HCT116 (cell line): ENCODE results near the gene CYBA. TPM values are rescaled to one million over a fixed set of nuclear protein-coding genes. Genes with fewer than 3 reads are reported as not detected.

ENCODE experiments used
- CBX3 ChIP-seq: IDR thresholded peaks from 2 replicates; pipeline ENCODE4 v1.6.1; 2012; ENCODE audit warnings: low read depth
- EGR1 ChIP-seq: IDR thresholded peaks from 2 replicates; pipeline ENCODE4 v1.6.1; 2012; ENCODE audit warnings: low read depth
- ELF1 ChIP-seq: IDR thresholded peaks from 2 replicates; pipeline ENCODE4 v1.6.1; 2012; ENCODE audit warnings: low read depth, borderline replicate concordance
- EZH2phosphoT487 ChIP-seq: fragments of 200-600 bp; IDR thresholded peaks from 2 replicates; pipeline ENCODE4 v1.6.1; 2018; ENCODE audit warnings: antibody characterized with exemption, borderline replicate concordance
- POLR2AphosphoS5 ChIP-seq: IDR thresholded peaks from 2 replicates; pipeline ENCODE4 v1.6.1; 2011; ENCODE audit warnings: mild to moderate bottlenecking, low read depth, low read length, moderate library complexity
- SP1 ChIP-seq: IDR thresholded peaks from 2 replicates; pipeline ENCODE4 v1.6.1; 2012; ENCODE audit warnings: low read depth
- TCF7L2 ChIP-seq: IDR thresholded peaks from 2 replicates; pipeline ENCODE4 v1.7.0; 2011; ENCODE audit warnings: borderline replicate concordance, inconsistent platforms; ENCODE audit not compliant: insufficient read depth, insufficient read length; ENCODE audit errors: extremely low read depth
- YY1 ChIP-seq: IDR thresholded peaks from 2 replicates; pipeline ENCODE4 v1.6.1; 2011; ENCODE audit warnings: low read length, low read depth, moderate library complexity, mild to moderate bottlenecking; ENCODE audit not compliant: insufficient replicate concordance; ENCODE audit errors: extremely low read depth
- total RNA-seq: library from RNA; stranded (reverse); gene quantifications from one replicate; pipeline ENCODE4 v1.2.1, GENCODE V29; 2021; ENCODE audit not compliant: unreplicated experiment
- TF ChIP-seq, protein P1 (sequence below), 3 experiments: fragments of 200-600 bp in 1 of 3; sonication (generic) in 1 of 3; IDR thresholded peaks in 2 of 3; conservative IDR thresholded peaks in 1 of 3; 2 replicates each; pipeline ENCODE4 v1.5.1; 2012 to 2017; ENCODE audit warnings: low read depth in 2 of 3, low read length in 2 of 3, antibody characterized with exemption in 1 of 3, borderline replicate concordance in 1 of 3, control low read depth in 1 of 3, mild to moderate bottlenecking in 1 of 3, mixed read lengths in 1 of 3, mixed run types in 1 of 3, moderate library complexity in 1 of 3; ENCODE audit not compliant: insufficient read depth in 1 of 3
- TF ChIP-seq, protein P2 (sequence below): IDR thresholded peaks from 2 replicates; pipeline ENCODE4 v1.6.1; 2012; ENCODE audit warnings: low read depth

Gene CYBA
- total RNA-seq, 1 experiment from 2014 or later: 321 TPM

DNA sequence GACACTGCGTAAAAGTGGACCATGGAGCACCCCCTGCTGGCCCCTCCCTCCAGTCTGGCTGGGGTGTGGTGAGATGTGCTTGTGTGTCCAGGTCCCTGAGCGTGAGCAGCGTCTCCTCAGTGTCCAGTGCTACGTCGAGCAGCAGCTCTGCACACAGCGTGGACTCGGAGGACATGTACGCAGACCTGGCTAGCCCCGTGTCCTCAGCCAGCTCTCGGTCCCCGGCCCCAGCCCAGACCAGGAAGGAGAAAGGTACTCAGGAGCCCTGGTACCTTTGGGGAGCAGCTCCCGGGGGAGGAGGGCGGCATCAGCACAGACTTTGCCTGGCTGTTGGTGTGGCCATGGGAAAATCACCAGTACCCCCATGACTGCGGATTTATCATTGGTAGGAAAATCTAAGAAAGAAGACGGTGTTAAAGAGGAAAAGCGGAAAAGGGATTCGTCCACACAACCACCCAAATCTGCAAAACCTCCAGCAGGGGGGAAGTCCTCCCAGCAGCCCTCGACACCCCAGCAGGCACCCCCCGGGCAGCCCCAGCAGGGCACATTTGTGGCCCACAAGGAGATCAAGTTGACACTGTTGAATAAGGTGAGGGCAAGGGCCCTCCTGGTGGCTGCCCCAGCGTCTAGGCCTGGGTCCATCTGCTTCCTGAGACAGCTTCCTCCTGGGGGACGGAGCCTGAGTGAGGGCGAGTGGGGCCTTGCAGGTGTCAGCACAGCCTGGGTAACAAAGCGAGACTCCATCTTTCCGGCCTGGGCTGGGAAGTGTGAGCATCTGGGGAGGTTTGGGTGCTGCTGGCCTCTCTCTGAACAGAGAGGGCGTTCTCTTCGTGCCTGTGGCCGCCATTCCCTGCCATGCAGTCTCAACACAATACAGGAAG is 23.1 kb downstream of the CYBA start (continued):
- TF ChIP-seq, protein P1, sequence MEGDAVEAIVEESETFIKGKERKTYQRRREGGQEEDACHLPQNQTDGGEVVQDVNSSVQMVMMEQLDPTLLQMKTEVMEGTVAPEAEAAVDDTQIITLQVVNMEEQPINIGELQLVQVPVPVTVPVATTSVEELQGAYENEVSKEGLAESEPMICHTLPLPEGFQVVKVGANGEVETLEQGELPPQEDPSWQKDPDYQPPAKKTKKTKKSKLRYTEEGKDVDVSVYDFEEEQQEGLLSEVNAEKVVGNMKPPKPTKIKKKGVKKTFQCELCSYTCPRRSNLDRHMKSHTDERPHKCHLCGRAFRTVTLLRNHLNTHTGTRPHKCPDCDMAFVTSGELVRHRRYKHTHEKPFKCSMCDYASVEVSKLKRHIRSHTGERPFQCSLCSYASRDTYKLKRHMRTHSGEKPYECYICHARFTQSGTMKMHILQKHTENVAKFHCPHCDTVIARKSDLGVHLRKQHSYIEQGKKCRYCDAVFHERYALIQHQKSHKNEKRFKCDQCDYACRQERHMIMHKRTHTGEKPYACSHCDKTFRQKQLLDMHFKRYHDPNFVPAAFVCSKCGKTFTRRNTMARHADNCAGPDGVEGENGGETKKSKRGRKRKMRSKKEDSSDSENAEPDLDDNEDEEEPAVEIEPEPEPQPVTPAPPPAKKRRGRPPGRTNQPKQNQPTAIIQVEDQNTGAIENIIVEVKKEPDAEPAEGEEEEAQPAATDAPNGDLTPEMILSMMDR (IDR thresholded peaks at IDR 0.05 in 2 of 3, conservative IDR thresholded peaks at IDR 0.05 in 1 of 3; ENCODE audit: borderline replicate concordance in 1 of 3, insufficient read depth in 1 of 3, low read depth in 2 of 3, low read length in 2 of 3): no peak
- TF ChIP-seq, protein P2, sequence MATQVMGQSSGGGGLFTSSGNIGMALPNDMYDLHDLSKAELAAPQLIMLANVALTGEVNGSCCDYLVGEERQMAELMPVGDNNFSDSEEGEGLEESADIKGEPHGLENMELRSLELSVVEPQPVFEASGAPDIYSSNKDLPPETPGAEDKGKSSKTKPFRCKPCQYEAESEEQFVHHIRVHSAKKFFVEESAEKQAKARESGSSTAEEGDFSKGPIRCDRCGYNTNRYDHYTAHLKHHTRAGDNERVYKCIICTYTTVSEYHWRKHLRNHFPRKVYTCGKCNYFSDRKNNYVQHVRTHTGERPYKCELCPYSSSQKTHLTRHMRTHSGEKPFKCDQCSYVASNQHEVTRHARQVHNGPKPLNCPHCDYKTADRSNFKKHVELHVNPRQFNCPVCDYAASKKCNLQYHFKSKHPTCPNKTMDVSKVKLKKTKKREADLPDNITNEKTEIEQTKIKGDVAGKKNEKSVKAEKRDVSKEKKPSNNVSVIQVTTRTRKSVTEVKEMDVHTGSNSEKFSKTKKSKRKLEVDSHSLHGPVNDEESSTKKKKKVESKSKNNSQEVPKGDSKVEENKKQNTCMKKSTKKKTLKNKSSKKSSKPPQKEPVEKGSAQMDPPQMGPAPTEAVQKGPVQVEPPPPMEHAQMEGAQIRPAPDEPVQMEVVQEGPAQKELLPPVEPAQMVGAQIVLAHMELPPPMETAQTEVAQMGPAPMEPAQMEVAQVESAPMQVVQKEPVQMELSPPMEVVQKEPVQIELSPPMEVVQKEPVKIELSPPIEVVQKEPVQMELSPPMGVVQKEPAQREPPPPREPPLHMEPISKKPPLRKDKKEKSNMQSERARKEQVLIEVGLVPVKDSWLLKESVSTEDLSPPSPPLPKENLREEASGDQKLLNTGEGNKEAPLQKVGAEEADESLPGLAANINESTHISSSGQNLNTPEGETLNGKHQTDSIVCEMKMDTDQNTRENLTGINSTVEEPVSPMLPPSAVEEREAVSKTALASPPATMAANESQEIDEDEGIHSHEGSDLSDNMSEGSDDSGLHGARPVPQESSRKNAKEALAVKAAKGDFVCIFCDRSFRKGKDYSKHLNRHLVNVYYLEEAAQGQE: no peak
- no peak for TF ChIP-seq SP1
- TF ChIP-seq TCF7L2: no peak
- no peak for TF ChIP-seq EZH2phosphoT487
- TF ChIP-seq POLR2AphosphoS5: no peak
- TF ChIP-seq YY1: no peak
- no peak for TF ChIP-seq CBX3
- no peak for TF ChIP-seq ELF1
- TF ChIP-seq EGR1: no peak
